DMS53 treated with DMSO at 0.1 percent for 48 hours (cell line): ENCODE data around the gene FOXC1.
A peak's percentile ranks its signal among the peaks of the same experiment; 100 is the strongest.

Source experiments
- DNase-seq: peaks from one replicate; lab custom pipeline; 2025; ENCODE audit not compliant: unreplicated experiment; lab: John Stamatoyannopoulos, UW

FOXC1 gene

GRCh38 chr6:1598886-1599285 lies 10.8 kb upstream of the FOXC1 start:
- no peak for DNase-seq

DNA sequence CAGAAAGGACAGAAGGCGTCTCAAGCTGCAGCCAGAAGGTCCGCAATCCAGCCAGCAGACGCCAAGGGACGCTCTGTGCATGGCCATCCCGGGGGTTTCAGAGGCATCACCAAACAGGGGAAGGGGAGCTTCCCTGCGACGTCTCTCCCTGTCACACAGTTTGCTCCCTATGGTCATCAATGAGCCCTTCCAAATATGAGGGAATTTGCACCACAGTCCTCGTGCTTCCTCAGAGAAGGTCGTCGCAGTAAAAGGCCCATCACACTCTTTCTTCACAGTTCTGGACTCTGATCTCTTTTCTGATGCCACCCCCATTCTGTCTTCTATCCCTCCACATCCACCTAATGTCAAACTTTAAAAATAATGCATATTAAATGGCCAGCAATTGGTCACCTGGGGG lies 10.2 kb upstream of the FOXC1 start:
- DNase-seq = no peak

DNA sequence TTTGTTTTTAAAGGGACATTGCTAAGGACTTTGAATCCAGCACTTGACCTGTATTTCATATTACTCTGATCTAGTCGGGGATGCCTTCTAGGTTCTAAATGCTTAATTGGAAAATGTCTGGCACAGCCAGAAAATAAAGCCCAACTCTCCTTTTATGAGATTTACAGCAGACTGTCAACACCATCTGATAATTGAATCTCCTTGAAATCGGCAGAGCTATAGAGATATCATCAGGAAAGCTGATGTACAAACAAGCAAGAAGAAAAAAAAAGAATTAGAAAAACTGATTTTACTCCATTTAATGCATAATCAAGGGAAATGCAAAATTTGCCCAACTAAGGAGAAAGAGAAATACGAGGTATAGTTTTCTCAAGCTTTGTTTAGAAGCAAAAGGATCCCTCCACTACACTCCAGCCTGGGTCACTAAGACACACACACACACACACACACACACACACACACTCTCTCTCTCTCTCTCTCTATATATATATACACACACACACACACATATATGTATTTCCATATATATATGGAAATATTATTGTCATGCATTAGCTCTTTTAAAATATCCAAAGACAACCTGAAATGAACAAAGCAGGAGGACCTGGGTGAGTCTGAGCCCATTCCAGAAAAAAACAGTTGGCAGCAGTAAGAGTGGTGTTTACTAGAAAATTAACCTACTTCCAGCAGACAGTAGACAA lies 9.5 kb upstream of the FOXC1 start:
- DNase-seq = no peak

DNA sequence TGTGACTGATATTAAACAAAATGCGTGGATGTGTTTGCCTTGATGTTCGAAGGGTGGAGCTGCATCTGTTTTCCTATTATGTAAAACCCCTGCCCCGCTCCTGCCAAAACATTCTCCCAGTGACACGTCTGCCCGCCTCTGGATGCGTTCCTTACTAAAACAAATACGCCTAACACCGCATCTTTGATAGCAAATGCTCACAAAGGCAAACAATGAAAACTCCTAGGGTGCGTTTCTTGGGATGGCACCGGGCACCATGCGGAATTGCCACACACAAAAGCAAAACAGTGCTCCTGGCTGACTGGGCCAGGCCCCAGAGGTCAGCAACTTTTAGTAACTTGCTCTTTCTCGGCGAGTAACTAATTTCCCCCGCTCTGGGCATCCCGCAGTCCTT lies 9.0 kb upstream of the FOXC1 start:
- DNase-seq = no peak

DNA sequence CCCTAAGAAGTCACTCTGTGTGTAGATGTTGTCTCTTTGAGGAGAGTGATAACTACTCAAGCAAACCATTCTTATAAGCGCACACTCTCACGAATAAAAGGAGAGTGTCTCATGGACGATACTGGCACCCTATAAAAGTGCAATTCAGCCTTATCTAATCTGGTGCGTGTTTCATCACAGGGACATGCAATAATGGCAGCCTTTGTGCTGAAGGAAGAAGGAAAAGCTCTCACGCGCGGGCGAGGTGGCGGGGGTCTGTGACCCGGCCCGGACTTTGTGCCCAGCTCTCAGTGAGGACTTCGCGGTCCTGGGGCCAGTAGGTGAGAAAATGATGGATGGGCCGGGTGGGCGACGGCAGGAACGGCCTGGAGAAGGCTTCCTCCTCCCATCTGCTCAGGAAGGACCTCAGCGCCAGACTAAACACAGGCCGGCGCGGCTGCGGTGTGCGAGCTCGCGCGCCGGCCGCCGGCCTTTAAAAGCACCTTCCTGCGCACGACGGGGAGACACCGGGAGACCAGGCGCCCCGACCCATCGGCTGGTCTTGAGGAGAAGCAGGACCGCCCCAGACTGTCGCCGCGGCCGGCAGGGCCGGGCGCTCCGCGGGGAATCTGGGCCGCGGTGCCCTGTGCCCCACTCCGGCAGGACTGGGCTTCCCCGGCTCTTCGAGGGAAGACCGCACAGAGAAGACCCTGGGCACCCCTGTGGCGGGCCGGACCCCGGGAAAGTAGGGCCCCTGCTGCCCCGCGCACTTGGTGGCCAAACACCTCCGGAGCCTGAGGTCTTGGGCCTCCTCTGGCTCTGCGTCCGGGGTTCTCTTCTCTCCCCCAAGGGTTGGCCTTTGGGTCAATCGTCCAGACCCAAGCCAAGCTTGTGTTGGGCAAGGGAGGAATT lies 8.3 kb upstream of the FOXC1 start:
- DNase-seq = no peak

DNA sequence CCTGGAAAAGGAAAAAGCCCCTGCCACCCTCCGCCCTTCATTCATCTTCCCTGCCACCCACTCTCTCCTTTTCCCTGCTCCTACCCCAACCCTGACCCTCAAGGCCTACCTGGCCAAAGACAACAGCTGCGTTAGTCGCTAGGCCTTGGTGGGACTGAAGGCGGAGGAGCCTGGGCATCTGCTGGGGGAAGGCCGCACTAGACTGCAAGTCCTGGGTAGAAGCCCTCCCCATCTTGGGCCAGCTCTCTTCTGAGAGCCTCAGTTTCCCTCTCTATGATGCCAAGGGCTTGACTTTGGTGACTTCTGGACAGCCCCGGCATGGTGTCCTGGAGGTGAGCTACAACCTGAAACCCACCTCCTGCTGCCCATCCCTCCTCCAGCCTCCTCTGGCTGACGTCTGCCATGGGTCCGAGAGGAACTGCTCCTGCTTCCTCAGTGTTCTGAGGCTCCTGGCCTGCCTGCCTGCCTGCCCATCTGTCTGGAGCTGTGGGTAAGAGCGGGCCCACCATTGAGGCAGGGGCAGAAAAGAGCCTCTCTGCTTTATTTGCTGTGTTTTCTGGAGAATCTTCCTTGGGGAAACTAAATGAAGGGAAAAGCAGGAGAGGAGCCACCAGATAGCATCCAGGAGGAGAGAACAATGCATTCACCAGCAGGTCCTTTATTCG lies 7.5 kb upstream of the FOXC1 start:
- DNase-seq = no peak

DNA sequence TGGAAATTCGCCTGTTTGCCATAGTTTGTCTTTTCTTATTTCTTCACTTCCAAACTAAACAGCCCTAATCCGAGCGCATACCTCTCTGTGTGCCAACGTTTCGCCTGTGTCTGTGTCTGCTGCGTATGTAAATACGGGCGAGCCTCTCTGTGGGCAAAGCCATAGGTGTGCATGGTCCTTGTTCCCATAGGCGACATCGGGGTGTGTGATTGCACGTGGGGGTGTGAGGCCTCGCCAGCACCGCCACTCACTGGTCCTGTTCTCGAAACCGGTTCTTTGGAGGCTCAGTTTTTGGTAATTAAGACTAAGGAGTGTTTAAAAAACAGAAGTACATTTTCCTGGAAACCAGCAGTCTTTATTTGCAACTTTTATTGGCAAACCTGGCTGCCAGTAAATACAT lies 6.0 kb upstream of the FOXC1 start:
- DNase-seq = no peak

- peak; percentile 52 for DNase-seq
These were observed 5.3 kb upstream of the FOXC1 start for GRCh38 chr6:1604158-1605003.

DNA sequence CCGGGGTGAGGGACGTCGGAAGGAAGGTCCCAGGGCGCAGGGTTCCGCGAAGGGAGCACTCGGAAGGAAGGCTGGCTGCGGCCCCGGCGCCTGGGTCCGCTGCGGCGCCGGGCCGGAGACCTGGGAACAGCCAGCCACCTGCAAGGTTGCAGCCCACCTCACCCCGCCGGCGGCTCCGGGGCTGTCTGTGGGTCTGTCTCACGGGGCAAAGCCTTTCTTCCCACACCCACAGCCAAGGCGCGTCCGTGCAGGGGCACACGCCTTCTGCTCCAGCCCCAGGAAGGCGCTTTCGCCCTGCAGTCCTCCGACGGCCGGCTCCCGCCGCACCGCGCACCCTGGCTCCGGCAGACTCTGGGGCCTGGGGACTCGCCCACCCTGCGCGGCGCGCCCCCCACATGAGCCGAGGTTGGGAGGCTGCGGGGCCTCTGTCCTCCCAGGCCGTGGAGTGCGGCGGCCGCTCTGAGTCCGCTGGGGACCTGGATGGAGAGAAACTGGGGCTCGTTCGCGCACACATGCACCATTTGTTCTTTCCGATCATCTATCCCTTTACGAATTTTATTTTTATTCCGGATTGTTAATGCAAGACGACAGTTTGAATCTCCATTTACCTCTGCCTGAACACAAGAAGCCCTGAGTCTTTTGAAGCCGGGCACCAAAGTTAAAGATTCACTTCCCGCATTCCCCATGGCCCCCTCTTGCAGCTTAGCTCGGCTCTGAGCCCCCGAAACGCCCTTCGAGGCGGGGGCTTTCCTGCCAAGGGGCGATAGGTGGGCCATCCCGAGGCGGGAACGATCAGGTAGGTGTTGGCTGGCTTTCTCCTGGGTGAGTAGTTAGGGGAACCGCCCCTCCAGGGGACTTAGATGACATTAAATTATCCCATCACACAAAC lies 4.5 kb upstream of the FOXC1 start:
- DNase-seq = no peak

DNA sequence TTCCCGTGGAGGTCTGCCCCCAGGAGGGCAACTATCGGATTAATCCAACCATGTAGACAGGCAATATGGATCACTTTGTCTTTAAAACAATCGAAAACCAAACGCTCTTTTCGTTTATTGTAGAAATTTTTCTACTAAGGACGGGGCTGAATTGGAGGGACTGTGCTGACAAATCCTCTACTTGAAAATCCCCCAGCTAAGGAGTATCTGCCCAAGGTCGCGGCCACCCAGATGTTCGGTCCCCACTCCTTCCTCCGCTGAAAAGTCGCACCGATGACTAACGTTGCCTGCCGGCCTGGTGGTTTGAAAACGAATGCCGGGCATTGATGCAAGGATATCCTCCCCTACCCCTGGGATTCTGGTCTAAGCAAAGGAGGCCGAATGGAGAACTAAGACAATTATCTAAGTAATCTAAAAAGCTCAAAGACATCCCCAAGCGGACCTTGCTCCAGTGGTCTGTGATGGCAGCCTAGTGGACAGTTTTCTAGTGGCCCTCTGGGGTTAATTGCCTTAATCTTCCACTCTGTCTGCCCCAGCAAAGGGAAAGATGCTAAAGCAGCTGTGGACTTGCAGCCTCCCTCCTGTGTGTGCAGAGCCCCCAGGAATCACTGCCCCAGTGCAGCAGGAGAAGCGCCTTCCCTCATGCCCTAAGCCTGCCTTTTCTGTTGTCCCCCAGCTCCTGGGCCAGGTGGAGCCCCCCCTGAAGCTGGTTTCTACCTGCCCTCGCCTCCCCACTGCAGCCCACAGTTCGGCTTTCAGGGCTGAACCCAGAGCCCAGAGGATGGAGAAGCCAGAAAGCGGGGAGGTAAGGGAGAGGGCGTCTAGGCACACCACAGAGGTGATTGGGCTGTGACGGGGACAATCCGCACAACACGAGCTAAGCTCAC lies 3.6 kb upstream of the FOXC1 start:
- no peak for DNase-seq

DNA sequence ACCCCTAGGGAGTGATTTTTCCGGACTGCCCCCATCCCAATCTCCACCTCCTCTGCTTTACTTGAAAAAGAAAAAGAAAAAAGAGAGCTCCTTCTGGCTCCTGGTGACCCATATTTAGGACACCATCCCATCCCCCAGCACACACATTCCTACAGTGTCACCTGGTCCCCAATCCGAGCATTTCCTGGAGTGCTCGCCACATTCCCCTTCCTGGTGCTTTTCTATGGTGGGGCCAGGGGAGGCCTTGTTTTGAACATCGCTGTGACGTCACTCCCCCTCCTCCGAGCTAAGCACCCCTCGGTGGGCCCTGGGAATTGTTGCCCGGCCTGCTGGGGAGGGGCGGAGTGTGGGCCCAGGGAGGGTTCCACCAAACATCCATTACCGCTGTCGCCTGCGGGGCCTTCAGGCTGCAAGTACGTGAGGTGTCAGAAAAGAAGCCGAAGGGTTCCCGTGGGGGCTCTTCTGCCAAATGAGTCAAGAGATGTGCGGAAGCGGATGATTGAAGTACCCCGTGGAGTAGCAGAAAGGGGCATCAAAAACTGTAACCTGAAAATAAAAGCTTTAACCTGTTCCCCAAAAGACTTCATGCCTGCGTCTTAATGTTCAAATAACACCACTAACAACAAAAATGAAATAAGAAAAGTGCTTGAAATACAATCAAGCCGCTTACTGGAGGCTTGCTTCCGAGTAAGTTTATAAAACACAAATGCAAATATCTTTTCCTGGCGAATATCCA lies 2.8 kb upstream of the FOXC1 start:
- DNase-seq = no peak

- DNase-seq = no peak
These were observed 2.0 kb upstream of the FOXC1 start for GRCh38 chr6:1607516-1608221.

DNA sequence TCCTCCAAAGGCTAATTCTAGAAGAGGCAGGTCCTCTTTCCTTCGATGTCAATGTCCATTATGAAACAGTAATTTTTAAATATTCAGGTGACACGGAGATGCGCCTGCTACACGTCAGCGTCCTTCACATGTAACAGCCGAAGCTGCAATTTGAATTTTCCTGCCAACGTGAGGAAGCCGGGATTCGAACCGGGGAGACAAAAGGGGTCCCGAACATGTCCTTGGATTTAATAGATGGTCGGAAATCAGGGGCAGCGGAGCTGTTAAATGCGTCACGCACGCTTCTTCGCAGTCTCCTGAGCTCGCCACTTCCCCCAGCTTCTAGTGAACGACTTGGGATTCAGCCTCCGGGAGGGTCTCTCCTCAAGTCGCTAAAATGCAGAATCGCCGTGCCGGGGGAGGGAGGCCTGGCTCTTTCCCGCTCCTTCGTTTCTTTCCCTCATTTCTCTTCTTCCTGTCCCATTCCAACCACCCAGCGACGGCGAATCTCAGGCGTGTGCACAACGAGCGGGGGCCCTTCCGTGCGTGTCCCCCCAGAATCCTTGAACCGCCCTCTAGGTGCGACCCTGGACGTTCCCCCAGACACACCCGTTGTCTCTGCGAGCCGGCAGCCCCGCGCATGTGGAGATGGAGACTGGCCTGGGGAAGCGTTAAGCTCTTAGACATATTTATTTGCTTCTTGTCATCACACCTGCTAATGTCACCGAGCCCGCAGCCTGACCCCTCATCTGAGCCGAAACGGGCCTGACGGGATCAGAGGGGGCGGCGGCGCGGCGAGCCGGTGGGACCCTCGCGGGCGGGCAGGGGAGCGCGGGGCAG lies 1.3 kb upstream of the FOXC1 start:
- no peak for DNase-seq

DNA sequence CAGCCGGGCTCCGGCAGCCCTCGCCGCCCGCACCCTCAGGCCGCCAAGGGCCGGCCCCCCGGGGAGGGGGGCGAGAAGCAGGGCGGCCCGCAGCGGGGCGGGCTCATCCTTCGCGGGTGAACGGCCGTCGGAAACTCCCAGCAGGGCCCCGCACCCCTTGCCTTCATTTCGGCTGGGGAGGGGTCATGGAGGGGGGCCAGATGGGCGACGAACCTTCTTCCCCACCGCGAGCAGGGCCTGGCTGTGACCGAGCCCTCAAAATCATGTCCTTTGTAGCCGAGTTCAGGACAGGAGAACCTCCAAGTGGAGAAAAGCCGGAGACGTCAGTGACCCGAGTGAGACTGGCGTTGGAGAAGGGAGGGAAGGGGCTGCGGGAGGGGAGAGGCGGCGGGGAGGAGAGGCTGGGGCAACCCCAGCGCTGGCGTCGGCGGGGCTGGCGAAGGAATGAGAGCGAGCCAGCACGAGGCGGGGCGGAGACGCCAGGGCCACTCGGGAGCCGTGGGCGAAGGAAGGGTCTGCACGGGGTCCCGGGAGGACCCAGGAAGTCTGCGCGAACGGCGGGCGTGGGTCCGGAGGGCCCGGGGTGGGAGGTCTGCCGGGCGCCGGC lies 571 bp upstream of the FOXC1 start:
- DNase-seq = no peak

- DNase-seq = no peak
These were observed 994 bp downstream of the FOXC1 start for GRCh38 chr6:1610497-1611321.

DNA sequence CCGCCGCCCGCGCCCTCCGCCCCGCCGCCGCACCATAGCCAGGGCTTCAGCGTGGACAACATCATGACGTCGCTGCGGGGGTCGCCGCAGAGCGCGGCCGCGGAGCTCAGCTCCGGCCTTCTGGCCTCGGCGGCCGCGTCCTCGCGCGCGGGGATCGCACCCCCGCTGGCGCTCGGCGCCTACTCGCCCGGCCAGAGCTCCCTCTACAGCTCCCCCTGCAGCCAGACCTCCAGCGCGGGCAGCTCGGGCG lies 1.5 kb downstream of the FOXC1 start:
- no peak for DNase-seq
